HG02884 (cell line): ENCODE measurements around the gene ATXN10.
"Not testable (repeated sequence)": the region's sequence is repeated elsewhere in the genome, so short reads cannot be mapped to it uniquely, and the experiment has no call there.

Experiments
- ATAC-seq: cut with Tn5 transposase; IDR thresholded peaks from one replicate; pipeline ENCODE4 v1.9.1; 2021; ENCODE audit warnings: mild to moderate bottlenecking, moderate library complexity; ENCODE audit not compliant: unreplicated experiment

ATXN10 gene

GRCh38 chr22:45781459-45781858, 109.8 kb downstream of the ATXN10 start:
- no peak for ATAC-seq

- no peak for ATAC-seq
Measured at GRCh38 chr22:45781966-45782365, 110.3 kb downstream of the ATXN10 start.

- ATAC-seq: no peak
Measured at GRCh38 chr22:45783021-45783420, 111.4 kb downstream of the ATXN10 start.

DNA sequence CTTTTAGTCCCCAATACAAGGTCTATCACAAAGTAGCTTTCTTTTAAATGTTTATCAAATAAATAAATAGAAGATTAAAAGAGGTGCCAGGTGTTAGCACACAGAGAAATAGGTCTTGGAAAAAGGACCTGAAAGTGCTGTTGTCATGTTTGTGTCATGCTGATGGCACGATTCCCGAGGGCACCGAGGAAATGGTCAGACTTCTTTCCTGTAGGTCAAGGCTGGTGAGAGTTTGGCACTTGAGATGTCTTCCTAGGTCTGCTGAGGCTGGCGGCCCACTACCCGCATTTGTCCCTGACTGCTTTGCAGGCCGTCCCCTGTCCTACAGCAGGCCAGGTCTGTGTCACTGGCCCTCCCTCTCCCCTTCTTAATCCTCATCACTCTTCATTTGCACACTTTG, 112.1 kb downstream of the ATXN10 start:
- no peak for ATAC-seq

- ATAC-seq: no peak
Measured at GRCh38 chr22:45784357-45785277, 113.0 kb downstream of the ATXN10 start.

GRCh38 chr22:45785458-45785857, 113.8 kb downstream of the ATXN10 start:
- no peak for ATAC-seq

GRCh38 chr22:45786726-45787125, 115.1 kb downstream of the ATXN10 start:
- no peak for ATAC-seq

GRCh38 chr22:45787759-45788158, 116.1 kb downstream of the ATXN10 start:
- ATAC-seq: no peak

GRCh38 chr22:45788522-45788921, 116.9 kb downstream of the ATXN10 start:
- ATAC-seq: no peak

GRCh38 chr22:45790401-45790800, 118.8 kb downstream of the ATXN10 start:
- no peak for ATAC-seq

GRCh38 chr22:45793161-45793560, 121.5 kb downstream of the ATXN10 start:
- ATAC-seq: no peak

DNA sequence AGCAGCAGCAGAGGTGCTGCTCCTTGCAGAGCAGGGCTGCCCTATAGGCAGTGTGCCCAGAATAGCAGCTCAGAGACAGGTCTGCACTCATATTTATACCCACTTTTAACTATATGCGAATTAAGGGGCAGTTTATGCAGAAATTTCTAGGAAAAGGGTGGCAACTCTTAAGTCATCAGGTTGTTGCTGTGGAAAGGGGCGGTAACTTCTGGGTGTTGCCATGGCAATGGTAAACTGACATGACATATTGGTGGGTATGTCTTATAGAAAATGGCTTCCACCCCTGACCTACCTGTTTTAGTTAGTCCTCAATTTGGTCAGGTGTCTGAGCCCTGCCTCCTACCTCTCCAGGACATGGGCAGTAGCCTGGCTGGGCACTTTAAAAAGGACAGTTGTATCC, 122.3 kb downstream of the ATXN10 start:
- ATAC-seq: no peak

DNA sequence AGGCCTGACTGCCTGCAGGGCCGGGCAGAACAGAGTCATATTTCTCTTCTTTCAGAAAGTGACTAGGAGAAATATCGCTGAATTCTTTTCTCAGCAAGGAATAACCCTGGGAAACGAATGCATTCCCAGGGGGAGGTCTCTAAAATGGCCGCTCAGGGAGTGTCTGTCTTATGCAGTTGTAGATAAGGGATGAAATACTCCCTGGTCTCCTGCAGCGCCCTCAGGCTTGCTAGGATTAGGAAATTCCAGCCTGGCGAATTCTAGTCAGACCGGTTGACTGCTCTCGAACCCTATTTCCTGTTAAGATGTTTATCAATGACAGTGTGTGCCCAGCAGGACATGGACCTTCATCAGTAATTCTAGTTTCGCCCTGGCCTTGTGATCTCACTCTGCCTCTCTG, 124.4 kb downstream of the ATXN10 start:
- not testable (repeated sequence) for ATAC-seq

GRCh38 chr22:45799291-45799690, 127.7 kb downstream of the ATXN10 start:
- no peak for ATAC-seq

DNA sequence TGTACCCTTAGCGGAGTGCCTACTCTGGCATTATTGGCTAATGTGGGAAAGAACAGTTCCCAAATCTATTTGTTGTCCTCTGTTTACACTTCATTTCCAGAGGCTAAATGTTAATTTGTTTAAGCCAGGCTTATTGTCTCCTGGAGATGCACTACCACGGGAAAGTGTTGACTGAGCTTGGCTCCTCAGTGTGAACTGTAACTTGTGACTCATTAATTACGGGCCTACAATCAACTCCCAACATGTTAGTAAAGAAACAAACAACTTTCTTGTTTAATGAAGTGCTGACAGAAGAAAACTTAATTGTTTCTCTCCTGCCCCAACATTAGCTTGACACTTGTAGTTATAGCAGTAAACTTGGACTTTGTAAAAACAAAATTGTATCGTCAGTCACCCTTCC, 130.4 kb downstream of the ATXN10 start:
- ATAC-seq: no peak

- no peak for ATAC-seq
Measured at GRCh38 chr22:45804319-45804985, 132.8 kb downstream of the ATXN10 start.

- ATAC-seq: no peak
Measured at GRCh38 chr22:45804986-45805325, 133.3 kb downstream of the ATXN10 start.

- ATAC-seq: no peak
Measured at GRCh38 chr22:45805413-45805812, 133.8 kb downstream of the ATXN10 start.

DNA sequence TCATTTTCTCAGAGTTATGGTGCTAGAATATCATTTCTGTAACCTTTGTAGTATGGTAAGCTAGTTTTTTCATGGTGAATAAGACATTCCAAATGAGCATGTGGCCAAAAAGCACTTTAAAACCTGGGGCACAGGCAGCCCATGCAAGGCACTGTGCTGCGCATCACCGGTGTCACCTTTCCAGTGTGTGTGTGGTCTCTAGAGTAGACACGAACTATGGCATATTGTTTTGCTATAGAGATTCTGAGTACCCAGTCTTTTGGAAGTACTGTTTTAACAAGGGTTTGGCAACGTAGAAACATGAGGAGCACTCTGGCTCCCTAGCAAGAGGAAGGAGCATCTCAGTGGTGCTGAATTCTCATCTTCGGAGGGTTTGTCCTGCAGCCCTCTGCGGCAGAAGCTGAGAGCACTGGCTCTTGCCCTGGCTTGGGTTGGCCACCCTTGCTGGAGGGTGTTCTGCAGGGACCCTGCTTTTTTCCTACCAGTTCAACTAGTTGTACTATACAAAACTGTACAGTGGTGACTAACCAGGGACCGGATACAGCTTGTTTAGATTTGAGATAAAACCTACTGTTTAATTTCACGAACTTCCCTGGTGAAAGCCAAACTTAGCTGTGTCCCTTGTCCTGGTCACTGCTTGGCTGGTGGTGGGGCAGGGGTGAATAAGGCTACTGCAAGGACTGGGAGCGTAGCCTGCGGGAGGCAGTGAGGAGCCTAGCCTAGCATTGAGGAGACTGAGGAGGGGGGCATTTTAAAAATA, 135.7 kb downstream of the ATXN10 start:
- ATAC-seq: no peak

DNA sequence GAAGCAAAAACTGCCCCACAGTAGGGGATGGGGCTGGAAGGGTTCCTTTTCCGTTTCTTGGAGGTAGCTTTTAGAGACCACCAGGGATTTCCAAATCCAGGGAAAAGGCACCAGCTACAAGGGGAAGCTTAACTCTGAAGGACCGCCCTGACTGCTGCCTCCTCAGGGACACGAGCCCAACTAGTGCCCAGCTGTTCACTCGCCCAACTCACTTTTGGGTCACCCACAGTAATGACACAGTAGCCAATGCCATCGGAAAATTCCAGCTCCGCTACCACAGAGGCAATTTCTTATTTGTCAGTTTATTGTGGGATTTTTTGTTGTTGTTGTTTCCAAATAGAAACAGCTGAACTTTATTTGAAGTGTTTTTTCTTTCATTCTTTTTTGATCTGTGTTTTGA, 141.3 kb downstream of the ATXN10 start:
- no peak for ATAC-seq

GRCh38 chr22:45814198-45814597, 142.6 kb downstream of the ATXN10 start:
- ATAC-seq: no peak

DNA sequence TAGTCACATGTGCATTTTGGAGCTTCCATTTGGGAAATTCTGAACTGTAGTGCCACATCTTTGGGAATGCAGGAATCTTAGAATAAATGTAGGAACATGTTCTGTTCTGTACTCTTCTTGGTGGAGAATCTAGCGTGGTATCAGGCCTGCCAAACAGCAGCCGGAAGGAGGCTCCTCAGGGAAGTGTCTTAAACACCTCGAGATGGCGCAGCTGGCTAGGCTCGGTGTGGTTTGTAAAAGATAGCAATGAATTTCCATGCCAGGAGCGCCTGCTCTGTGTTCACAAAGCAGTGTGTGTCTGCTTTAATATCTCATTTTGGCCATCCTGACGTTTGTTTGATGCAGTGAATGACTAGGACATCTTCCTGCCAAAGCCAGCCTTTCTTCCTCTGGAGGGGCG, 145.1 kb downstream of the ATXN10 start:
- no peak for ATAC-seq
